Astrocyte (in vitro differentiated cells and primary cell): Measurements from ENCODE around the gene CDKAL1. TPM values are rescaled to one million over a fixed set of nuclear protein-coding genes. Genes with fewer than 3 reads are reported as not detected.

Experiments
- DNase-seq: peaks from one replicate; pipeline ENCODE4 v3.0.0-alpha.2; 2010; ENCODE audit warnings: low read depth
- FAIRE-seq: peaks from 2 replicates; lab custom pipeline; 2011; peaks lifted over from hg19 to GRCh38; lab: Jason Lieb, UNC
- H2AFZ ChIP-seq: 2 replicates; pipeline ENCODE4 v1.6.0; 2012; ENCODE audit warnings: low read depth, low read length, inconsistent platforms
- H3K27ac ChIP-seq: 2 replicates; pipeline ENCODE4 v1.5.1; 2011; ENCODE audit warnings: low read depth, low read length, inconsistent platforms
- H3K27me3 ChIP-seq: 2 replicates; pipeline ENCODE4 v1.6.0; 2011; ENCODE audit warnings: low read length, inconsistent platforms; ENCODE audit not compliant: insufficient read depth
- H3K36me3 ChIP-seq: 2 replicates; pipeline ENCODE4 v1.5.1; 2011; ENCODE audit warnings: low read length, inconsistent platforms; ENCODE audit not compliant: insufficient read depth
- H3K4me1 ChIP-seq: 2 replicates; pipeline ENCODE4 v1.5.1; 2011; ENCODE audit warnings: low read length, inconsistent platforms; ENCODE audit not compliant: insufficient read depth
- H3K4me2 ChIP-seq: 2 replicates; pipeline ENCODE4 v1.6.0; 2012; ENCODE audit warnings: low read length, inconsistent platforms
- H3K4me3 ChIP-seq: 2 replicates; pipeline ENCODE4 v1.5.1; 2011; ENCODE audit warnings: low read depth, mild to moderate bottlenecking, low read length, inconsistent platforms; ENCODE audit not compliant: insufficient read depth
- H3K79me2 ChIP-seq: 2 replicates; pipeline ENCODE4 v1.6.0; 2012; ENCODE audit warnings: mild to moderate bottlenecking, low read length, inconsistent platforms; ENCODE audit not compliant: insufficient read depth
- H3K9ac ChIP-seq: 2 replicates; pipeline ENCODE4 v1.6.0; 2012; ENCODE audit warnings: mild to moderate bottlenecking, low read length, inconsistent platforms
- H3K9me3 ChIP-seq: 2 replicates; pipeline ENCODE4 v1.5.1; 2012; ENCODE audit warnings: low read depth, mild to moderate bottlenecking, low read length, inconsistent platforms; ENCODE audit not compliant: insufficient read depth
- H4K20me1 ChIP-seq: 2 replicates; pipeline ENCODE4 v1.6.0; 2012; ENCODE audit warnings: low read length, inconsistent platforms; ENCODE audit not compliant: insufficient read depth
- H3K27ac Mint-ChIP-seq: one replicate; pipeline ENCODE4 v1.8.0; 2021; ENCODE audit warnings: mild to moderate bottlenecking, mixed read lengths; ENCODE audit not compliant: unreplicated experiment
- H3K27me3 Mint-ChIP-seq: one replicate; pipeline ENCODE4 v1.8.0; 2021; ENCODE audit warnings: low read depth, mixed read lengths; ENCODE audit not compliant: unreplicated experiment
- H3K36me3 Mint-ChIP-seq: one replicate; pipeline ENCODE4 v1.8.0; 2021; ENCODE audit warnings: low read depth, mixed read lengths; ENCODE audit not compliant: unreplicated experiment
- H3K4me1 Mint-ChIP-seq: one replicate; pipeline ENCODE4 v1.8.0; 2021; ENCODE audit warnings: low read depth, mixed read lengths; ENCODE audit not compliant: unreplicated experiment
- H3K4me3 Mint-ChIP-seq: one replicate; pipeline ENCODE4 v1.8.0; 2021; ENCODE audit warnings: mild to moderate bottlenecking, moderate library complexity, mixed read lengths; ENCODE audit not compliant: unreplicated experiment
- H3K9me3 Mint-ChIP-seq: one replicate; pipeline ENCODE4 v1.8.0; 2021; ENCODE audit warnings: mild to moderate bottlenecking, mixed read lengths; ENCODE audit not compliant: unreplicated experiment
- CTCF ChIP-seq: IDR thresholded peaks from 2 replicates; pipeline ENCODE4 v1.5.1; 2011; ENCODE audit warnings: low read depth, mild to moderate bottlenecking, inconsistent platforms, low read length, moderate library complexity; ENCODE audit not compliant: insufficient read depth
- EZH2 ChIP-seq: IDR thresholded peaks from 2 replicates; pipeline ENCODE4 v1.6.1; 2012; ENCODE audit warnings: mild to moderate bottlenecking, low read length, inconsistent platforms; ENCODE audit not compliant: insufficient read depth
- total RNA-seq: library from RNA; stranded (reverse); gene quantifications from 2 replicates; pipeline ENCODE4 v1.2.1, GENCODE V29; 2021

CDKAL1 gene
- total RNA-seq, 1 donor from 2014 or later, result 13.7 TPM

GRCh38 chr6:21049572-21049971 is 515.3 kb downstream of the CDKAL1 start:
- Histone ChIP-seq H3K4me3 (no peak overlapping the region), H3K79me2 (no peaks in the 10 kb centered on the region), H3K9me3 (no peaks in the 10 kb centered on the region), H3K4me1 (peaks cover 12% of the 10 kb centered on the region), H4K20me1 (no peaks in the 10 kb centered on the region), H3K4me2 (no peak overlapping the region), H3K9ac (no peak overlapping the region), H2AFZ (no peak overlapping the region), H3K27me3 (no peaks in the 10 kb centered on the region), H3K27ac (no peak overlapping the region), H3K36me3 (no peaks in the 10 kb centered on the region)
- Mint-ChIP-seq H3K36me3 (peaks cover 3% of the 10 kb centered on the region), H3K27ac (no peak overlapping the region), H3K9me3 (no peaks in the 10 kb centered on the region), H3K4me3 (no peak overlapping the region), H3K4me1 (peaks cover 11% of the 10 kb centered on the region), H3K27me3 (no peaks in the 10 kb centered on the region)
- DNase-seq, result peak; percentile 55
- FAIRE-seq, result no peak
- TF ChIP-seq CTCF (no peak), EZH2 (no peak)

- TF ChIP-seq CTCF (no peak), EZH2 (no peak)
- H3K36me3 Mint-ChIP-seq, result peaks cover 3% of the 10 kb centered on the region
- Histone ChIP-seq H3K4me2 (no peak overlapping the region), H3K4me1 (peaks cover 4% of the 10 kb centered on the region), H3K36me3 (no peaks in the 10 kb centered on the region), H3K4me3 (no peak overlapping the region), H3K79me2 (no peaks in the 10 kb centered on the region), H3K9ac (no peak overlapping the region), H2AFZ (no peak overlapping the region), H3K27ac (no peak overlapping the region), H4K20me1 (no peaks in the 10 kb centered on the region), H3K27me3 (no peaks in the 10 kb centered on the region), H3K9me3 (no peaks in the 10 kb centered on the region)
- FAIRE-seq (no peak), DNase-seq (no peak)
- no peaks in the 10 kb centered on the region for H3K27me3 Mint-ChIP-seq
- peaks cover 1% of the 10 kb centered on the region for H3K9me3 Mint-ChIP-seq
- no peak overlapping the region for H3K27ac Mint-ChIP-seq
- peaks cover 8% of the 10 kb centered on the region for H3K4me1 Mint-ChIP-seq
- no peak overlapping the region for H3K4me3 Mint-ChIP-seq
Observed at GRCh38 chr6:21050935-21051334, 516.7 kb downstream of the CDKAL1 start.

- Histone ChIP-seq H3K4me1 (no peaks in the 10 kb centered on the region), H3K36me3 (no peaks in the 10 kb centered on the region), H2AFZ (no peak overlapping the region), H4K20me1 (no peaks in the 10 kb centered on the region), H3K27me3 (no peaks in the 10 kb centered on the region), H3K4me3 (no peak overlapping the region), H3K4me2 (no peak overlapping the region), H3K9ac (no peak overlapping the region), H3K9me3 (no peaks in the 10 kb centered on the region), H3K27ac (no peak overlapping the region), H3K79me2 (no peaks in the 10 kb centered on the region)
- H3K4me3 Mint-ChIP-seq, result no peak overlapping the region
- H3K27ac Mint-ChIP-seq, result no peak overlapping the region
- TF ChIP-seq EZH2 (no peak), CTCF (no peak)
- DNase-seq (no peak), FAIRE-seq (no peak)
- peaks cover 8% of the 10 kb centered on the region for H3K4me1 Mint-ChIP-seq
- peaks cover 3% of the 10 kb centered on the region for H3K36me3 Mint-ChIP-seq
- no peaks in the 10 kb centered on the region for H3K27me3 Mint-ChIP-seq
- peaks cover 1% of the 10 kb centered on the region for H3K9me3 Mint-ChIP-seq
Observed at GRCh38 chr6:21051777-21052176, 517.5 kb downstream of the CDKAL1 start.
